HCT116 (cell line): ENCODE data around the gene FAM76B. TPM values are rescaled to one million over a fixed set of nuclear protein-coding genes. Genes with fewer than 3 reads are reported as not detected.

Experiments used
- ATAC-seq: fragments of 200-7000 bp; cut with Tn5 transposase; 2 replicates; pipeline ENCODE4 v1.9.1; 2020; ENCODE audit warnings: mild to moderate bottlenecking, moderate library complexity
- BruUV-seq: library from RNA; stranded (reverse); fragments of 400-500 nt; replicated peaks from 2 replicates; lab custom pipeline; 2021; lab: Mats Ljungman, UMichigan
- CTCF ChIA-PET: fragments of 300-600 bp; sonication (Branson Sonifier 250); formaldehyde crosslinking; loops from one replicate; lab custom pipeline; 2021; ENCODE audit warnings: antibody characterized with exemption; lab: Charles Lee
- POLR2A ChIA-PET: fragments of 300-600, 350-600 bp; sonication (Branson Sonifier 250); formaldehyde crosslinking; loops from one replicate; lab custom pipeline; 2021; ENCODE audit warnings: antibody characterized with exemption; lab: Charles Lee
- RAD21 ChIA-PET, 2 experiments: fragments of 300-600 bp; sonication (Branson Sonifier 250); formaldehyde crosslinking; loops; one replicate each; lab custom pipeline; 2023; ENCODE audit warnings: low total read pairs in 2 of 2; ENCODE audit not compliant: uncharacterized antibody in 2 of 2, unreplicated experiment in 2 of 2, low non-redundant PET in 1 of 2; lab: Charles Lee
- DNase-seq: peaks from one replicate; pipeline ENCODE4 v3.0.0-alpha.2; 2010; ENCODE audit warnings: low read depth, low spot score
- H2AFZ ChIP-seq: fragments of 200-600 bp; shearing (Covaris generic), sonication (generic); 2 replicates; pipeline ENCODE4 v1.6.1; 2017; ENCODE audit warnings: low read depth, mixed run types, mixed read lengths, antibody characterized with exemption, low read length; ENCODE audit not compliant: poor library complexity, severe bottlenecking
- H3K27ac ChIP-seq: 2 replicates; pipeline ENCODE4 v1.5.1; 2012; ENCODE audit warnings: low read depth, low read length
- H3K27me3 ChIP-seq: fragments of 200-600 bp; sonication (generic); 2 replicates; pipeline ENCODE4 v1.6.1; 2016; ENCODE audit warnings: mixed run types, low read length, mixed read lengths; ENCODE audit not compliant: insufficient read depth
- H3K36me3 ChIP-seq, 2 experiments: fragments of 200-500 bp in 1 of 2; fragments of 200-600 bp in 1 of 2; sonication (Bioruptor generic) in 1 of 2; sonication (generic) in 1 of 2; 2 replicates each; pipeline versions ENCODE4 v1.5.1 to v1.6.1; 2014 to 2016; ENCODE audit warnings: low read length in 2 of 2, inconsistent platforms in 1 of 2, mixed read lengths in 1 of 2, mixed run types in 1 of 2; ENCODE audit not compliant: insufficient read depth in 2 of 2, control insufficient read depth in 1 of 2
- H3K4me1 ChIP-seq, 2 experiments: fragments of 200-600 bp in 1 of 2; sonication (generic) in 1 of 2; 2 replicates each; pipeline versions ENCODE4 v1.5.1 to v1.6.1; 2012 to 2017; ENCODE audit warnings: low read length in 2 of 2, inconsistent platforms in 1 of 2, mild to moderate bottlenecking in 1 of 2, mixed read lengths in 1 of 2, mixed run types in 1 of 2, moderate library complexity in 1 of 2; ENCODE audit not compliant: insufficient read depth in 2 of 2, control insufficient read depth in 1 of 2
- H3K4me2 ChIP-seq: fragments of 200-600 bp; sonication (generic); 2 replicates; pipeline ENCODE4 v1.6.1; 2017; ENCODE audit warnings: mixed run types, low read length, mixed read lengths
- H3K4me3 ChIP-seq, 2 experiments: fragments of 200-600 bp in 1 of 2; sonication (generic) in 1 of 2; replicated peaks in 1 of 2; 2 replicates each; pipeline ENCODE4 v1.5.1; 2011 to 2016; ENCODE audit warnings: low read length in 2 of 2, control low read depth in 1 of 2, low read depth in 1 of 2, mild to moderate bottlenecking in 1 of 2, mixed read lengths in 1 of 2, mixed run types in 1 of 2
- H3K79me2 ChIP-seq: fragments of 200-600 bp; sonication (generic); 2 replicates; pipeline ENCODE4 v1.6.1; 2017; ENCODE audit warnings: mild to moderate bottlenecking, mixed run types, low read length, moderate library complexity, mixed read lengths; ENCODE audit not compliant: insufficient read depth
- H3K9ac ChIP-seq: fragments of 200-600 bp; sonication (generic); 2 replicates; pipeline ENCODE4 v1.6.1; 2016; ENCODE audit warnings: low read length, mixed read lengths
- H3K9me2 ChIP-seq: fragments of 200-600 bp; sonication (generic), shearing (Covaris generic); 2 replicates; pipeline ENCODE4 v1.6.1; 2017; ENCODE audit warnings: mixed run types, mild to moderate bottlenecking, moderate library complexity; ENCODE audit not compliant: insufficient read depth
- H3K9me3 ChIP-seq, 2 experiments: fragments of 200-500 bp in 1 of 2; fragments of 200-600 bp in 1 of 2; sonication (Bioruptor generic) in 1 of 2; sonication (generic) in 1 of 2; 2 replicates each; pipeline ENCODE4 v1.6.1; 2014 to 2017; ENCODE audit warnings: low read length in 2 of 2, mixed read lengths in 2 of 2, inconsistent platforms in 1 of 2, low read depth in 1 of 2, mild to moderate bottlenecking in 1 of 2, mixed run types in 1 of 2, moderate library complexity in 1 of 2; ENCODE audit not compliant: control insufficient read depth in 1 of 2, insufficient read depth in 1 of 2
- H4K20me1 ChIP-seq: fragments of 200-600 bp; sonication (generic), shearing (Covaris generic); 2 replicates; pipeline ENCODE4 v1.6.1; 2017; ENCODE audit warnings: mixed run types, mild to moderate bottlenecking, moderate library complexity; ENCODE audit not compliant: insufficient read depth
- ATF3 ChIP-seq: IDR thresholded peaks from 2 replicates; pipeline ENCODE4 v1.6.1; 2012
- CBX3 ChIP-seq: IDR thresholded peaks from 2 replicates; pipeline ENCODE4 v1.6.1; 2012; ENCODE audit warnings: low read depth
- CTCF ChIP-seq, 3 experiments: fragments of 200-600 bp in 1 of 3; sonication (generic) in 1 of 3; IDR thresholded peaks in 2 of 3; conservative IDR thresholded peaks in 1 of 3; 2 replicates each; pipeline ENCODE4 v1.5.1; 2012 to 2017; ENCODE audit warnings: low read depth in 2 of 3, low read length in 2 of 3, antibody characterized with exemption in 1 of 3, borderline replicate concordance in 1 of 3, control low read depth in 1 of 3, mild to moderate bottlenecking in 1 of 3, mixed read lengths in 1 of 3, mixed run types in 1 of 3, moderate library complexity in 1 of 3; ENCODE audit not compliant: insufficient read depth in 1 of 3
- EGR1 ChIP-seq: IDR thresholded peaks from 2 replicates; pipeline ENCODE4 v1.6.1; 2012; ENCODE audit warnings: low read depth
- EZH2 ChIP-seq: fragments of 200-600 bp; sonication (generic); IDR thresholded peaks from 2 replicates; pipeline ENCODE4 v1.6.1; 2017; ENCODE audit warnings: antibody characterized with exemption, mixed run types
- FOSL1 ChIP-seq: IDR thresholded peaks from 2 replicates; pipeline ENCODE4 v1.6.1; 2012; ENCODE audit warnings: low read depth
- JUND ChIP-seq: IDR thresholded peaks from 2 replicates; pipeline ENCODE4 v1.6.1; 2012
- POLR2A ChIP-seq: IDR thresholded peaks from 2 replicates; pipeline ENCODE4 v1.7.0; 2011; ENCODE audit warnings: borderline replicate concordance; ENCODE audit not compliant: insufficient read depth, insufficient read length; ENCODE audit errors: extremely low read depth
- SP1 ChIP-seq: IDR thresholded peaks from 2 replicates; pipeline ENCODE4 v1.6.1; 2012; ENCODE audit warnings: low read depth
- SRF ChIP-seq: IDR thresholded peaks from 2 replicates; pipeline ENCODE4 v1.6.1; 2012; ENCODE audit warnings: low read depth
- TCF7L2 ChIP-seq: IDR thresholded peaks from 2 replicates; pipeline ENCODE4 v1.7.0; 2011; ENCODE audit warnings: borderline replicate concordance, inconsistent platforms; ENCODE audit not compliant: insufficient read depth, insufficient read length; ENCODE audit errors: extremely low read depth
- YY1 ChIP-seq: IDR thresholded peaks from 2 replicates; pipeline ENCODE4 v1.6.1; 2011; ENCODE audit warnings: low read length, low read depth, moderate library complexity, mild to moderate bottlenecking; ENCODE audit not compliant: insufficient replicate concordance; ENCODE audit errors: extremely low read depth
- intact Hi-C: fragments of 100-400 bp; cut with micrococcal nuclease; formaldehyde crosslinking; loops from 2 replicates; pipeline ENCODE4 v1.10.0; 2022
- total RNA-seq: library from RNA; stranded (reverse); gene quantifications from one replicate; pipeline ENCODE4 v1.2.1, GENCODE V29; 2021; ENCODE audit not compliant: unreplicated experiment
- TF ChIP-seq, protein P1 (sequence below): IDR thresholded peaks from 2 replicates; pipeline ENCODE4 v1.6.1; 2011; ENCODE audit warnings: mild to moderate bottlenecking, low read length, moderate library complexity; ENCODE audit not compliant: insufficient replicate concordance; ENCODE audit errors: extremely low read depth
- TF ChIP-seq, protein P2 (sequence below): IDR thresholded peaks from 2 replicates; pipeline ENCODE4 v1.6.1; 2012

Gene FAM76B
- total RNA-seq, 1 experiment from 2014 or later = 27.5 TPM

DNA sequence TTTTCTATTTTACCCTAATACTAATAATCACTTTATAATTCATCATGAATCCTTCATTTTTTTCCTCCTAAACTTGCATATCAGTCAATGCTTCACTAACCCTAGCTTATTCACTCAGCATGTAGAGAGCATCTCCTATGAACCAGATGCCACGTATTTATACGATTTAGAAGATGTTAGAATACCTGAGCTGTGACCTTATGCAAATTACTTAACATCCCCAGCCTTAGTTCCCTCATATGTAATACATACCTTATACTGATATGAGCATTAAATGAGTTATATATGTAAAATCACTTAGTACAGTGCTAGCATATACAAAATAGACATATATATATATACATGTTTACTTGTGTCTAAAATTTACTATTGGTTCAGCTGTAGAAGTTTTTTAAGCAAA, 9.0 kb downstream of the FAM76B start (continued):
- TF ChIP-seq, protein P1, sequence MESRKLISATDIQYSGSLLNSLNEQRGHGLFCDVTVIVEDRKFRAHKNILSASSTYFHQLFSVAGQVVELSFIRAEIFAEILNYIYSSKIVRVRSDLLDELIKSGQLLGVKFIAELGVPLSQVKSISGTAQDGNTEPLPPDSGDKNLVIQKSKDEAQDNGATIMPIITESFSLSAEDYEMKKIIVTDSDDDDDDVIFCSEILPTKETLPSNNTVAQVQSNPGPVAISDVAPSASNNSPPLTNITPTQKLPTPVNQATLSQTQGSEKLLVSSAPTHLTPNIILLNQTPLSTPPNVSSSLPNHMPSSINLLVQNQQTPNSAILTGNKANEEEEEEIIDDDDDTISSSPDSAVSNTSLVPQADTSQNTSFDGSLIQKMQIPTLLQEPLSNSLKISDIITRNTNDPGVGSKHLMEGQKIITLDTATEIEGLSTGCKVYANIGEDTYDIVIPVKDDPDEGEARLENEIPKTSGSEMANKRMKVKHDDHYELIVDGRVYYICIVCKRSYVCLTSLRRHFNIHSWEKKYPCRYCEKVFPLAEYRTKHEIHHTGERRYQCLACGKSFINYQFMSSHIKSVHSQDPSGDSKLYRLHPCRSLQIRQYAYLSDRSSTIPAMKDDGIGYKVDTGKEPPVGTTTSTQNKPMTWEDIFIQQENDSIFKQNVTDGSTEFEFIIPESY = no peak
- TF ChIP-seq, protein P2, sequence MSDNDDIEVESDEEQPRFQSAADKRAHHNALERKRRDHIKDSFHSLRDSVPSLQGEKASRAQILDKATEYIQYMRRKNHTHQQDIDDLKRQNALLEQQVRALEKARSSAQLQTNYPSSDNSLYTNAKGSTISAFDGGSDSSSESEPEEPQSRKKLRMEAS = no peak
- no peak for TF ChIP-seq TCF7L2
- no peak for TF ChIP-seq POLR2A
- no peak for TF ChIP-seq ATF3
- TF ChIP-seq CBX3 = no peak
- TF ChIP-seq EZH2 = no peak
- TF ChIP-seq YY1 = no peak
- no peak for TF ChIP-seq EGR1

GRCh38 chr11:95778699-95779098, 10.9 kb downstream of the FAM76B start:
- POLR2A ChIA-PET = no interaction called here
- H3K9ac ChIP-seq = no peak overlapping the region
- no peaks in the 10 kb centered on the region for H3K4me1 ChIP-seq
- no peak for ATAC-seq
- H4K20me1 ChIP-seq = no peaks in the 10 kb centered on the region
- H3K27me3 ChIP-seq = no peaks in the 10 kb centered on the region
- peaks cover 30 to 47% of the 10 kb centered on the region in 2 experiments for H3K36me3 ChIP-seq
- H3K27ac ChIP-seq = no peak overlapping the region
- RAD21 ChIA-PET = no interaction called here
- no peaks in the 10 kb centered on the region for H3K9me3 ChIP-seq
- no peak for DNase-seq
- H3K4me2 ChIP-seq = no peak overlapping the region
- H2AFZ ChIP-seq = no peak overlapping the region
- intact Hi-C loops = no loop called here
- H3K4me3 ChIP-seq = no peak overlapping the region
- no TSS peak for BruUV-seq
- TF ChIP-seq, protein P2 = no peak
- TF ChIP-seq TCF7L2 (no peak), JUND (no peak), FOSL1 (no peak), SP1 (no peak), SRF (no peak), CBX3 (no peak), CTCF (IDR thresholded peaks at IDR 0.05 in 2 of 3, conservative IDR thresholded peaks at IDR 0.05 in 1 of 3; ENCODE audit: borderline replicate concordance in 1 of 3, insufficient read depth in 1 of 3, low read depth in 2 of 3, low read length in 2 of 3) (no peak), POLR2A (no peak)
- CTCF ChIA-PET = no interaction called here
- H3K9me2 ChIP-seq = no peaks in the 10 kb centered on the region
- H3K79me2 ChIP-seq = peaks cover 5% of the 10 kb centered on the region; the same call in 1 of the 2 replicates
